HG03460 (cell line): ENCODE measurements around the gene ZNF275.
"Not testable (repeated sequence)": the region's sequence is repeated elsewhere in the genome, so short reads cannot be mapped to it uniquely, and the experiment has no call there.

ENCODE experiments used
- ATAC-seq: cut with Tn5 transposase; IDR thresholded peaks from one replicate; pipeline ENCODE4 v1.9.1; 2021; ENCODE audit not compliant: unreplicated experiment

The ZNF275 gene

DNA sequence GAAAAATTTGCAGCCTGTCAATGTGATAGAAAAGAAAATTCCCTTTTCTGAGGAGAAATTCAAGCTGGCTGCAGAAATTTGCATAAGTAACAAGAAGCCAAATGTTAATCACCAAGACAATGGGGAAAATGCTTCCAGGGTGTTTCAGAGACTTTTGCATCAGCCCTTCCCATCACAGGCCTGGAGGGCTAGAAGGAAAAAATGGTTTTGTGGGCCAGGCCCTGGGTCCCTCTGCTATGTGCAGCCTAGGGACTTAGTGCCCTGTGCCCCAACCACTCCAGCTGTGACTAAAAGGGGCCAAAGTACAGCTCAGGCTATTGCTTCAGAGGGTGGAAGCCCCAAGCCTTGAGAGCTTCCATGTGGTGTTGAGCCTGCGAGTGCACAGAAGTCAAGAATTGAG is 23.9 kb downstream of the ZNF275 start:
- no peak for ATAC-seq

DNA sequence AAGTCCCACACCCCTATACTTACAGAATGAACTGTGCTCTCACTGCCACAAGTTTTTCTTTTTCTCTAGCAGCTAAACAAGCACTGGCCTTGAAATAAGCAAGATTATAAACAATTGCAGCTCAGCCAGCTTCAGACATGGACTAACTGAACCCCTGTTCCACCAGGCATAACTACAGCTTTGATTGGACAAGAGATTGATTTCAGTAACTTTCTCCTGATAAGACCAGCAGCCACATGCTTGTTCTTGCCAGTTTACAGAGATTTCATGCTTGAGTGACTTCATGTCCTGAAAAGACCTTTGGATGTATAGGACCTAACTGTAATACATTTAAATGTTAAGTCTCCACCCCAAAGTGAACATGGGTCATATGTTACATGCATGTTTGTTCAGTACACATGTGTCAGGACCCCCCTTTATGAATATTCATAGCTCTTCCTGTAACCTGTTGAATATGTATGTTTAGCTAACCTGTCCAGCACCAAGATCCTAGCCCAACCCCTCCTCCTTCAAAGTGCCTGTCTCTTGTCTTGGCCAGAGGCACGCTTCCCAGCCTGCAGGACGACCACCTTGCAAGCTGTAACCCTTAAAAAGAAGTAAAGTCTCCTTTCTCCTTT is 27.9 kb downstream of the ZNF275 start:
- ATAC-seq = no peak

DNA sequence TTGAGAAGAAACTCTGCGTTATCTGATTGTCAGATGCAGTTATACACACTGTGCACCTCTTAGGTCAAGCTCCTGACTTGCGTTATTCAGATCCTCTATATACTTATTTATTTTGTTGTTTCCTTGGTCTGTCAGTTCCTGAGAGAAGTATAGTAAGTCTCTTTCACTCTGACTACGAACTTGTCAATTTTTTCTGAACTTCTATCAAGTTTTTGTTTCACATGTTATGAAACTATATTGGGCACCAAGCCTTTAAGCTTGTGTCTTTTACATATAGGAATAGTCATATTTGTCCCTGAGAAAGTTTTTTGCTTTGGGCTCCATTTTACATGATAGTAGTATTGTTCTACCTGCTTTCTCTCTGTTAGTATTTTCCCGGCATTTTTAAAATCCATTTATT is 31.7 kb downstream of the ZNF275 start:
- no peak for ATAC-seq

DNA sequence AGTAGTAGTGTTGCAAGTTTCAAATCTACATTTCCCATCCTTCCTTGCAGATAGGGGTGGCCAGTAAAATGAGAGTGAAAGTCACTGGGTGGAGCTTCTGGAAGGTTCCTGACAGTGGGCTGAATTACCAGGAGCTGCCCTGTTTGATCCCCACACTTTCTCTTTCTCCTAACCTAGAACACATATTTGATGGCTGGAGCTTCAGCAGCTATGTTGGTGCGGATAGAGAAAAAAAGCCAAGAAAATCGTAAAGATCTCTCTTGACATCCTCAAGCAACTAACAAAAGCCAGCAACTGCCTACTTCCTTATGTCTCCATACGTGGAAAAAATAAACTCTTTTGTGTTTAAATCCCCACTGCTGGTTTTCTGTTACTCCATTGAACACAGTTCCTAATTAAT is 32.2 kb downstream of the ZNF275 start:
- ATAC-seq = no peak

DNA sequence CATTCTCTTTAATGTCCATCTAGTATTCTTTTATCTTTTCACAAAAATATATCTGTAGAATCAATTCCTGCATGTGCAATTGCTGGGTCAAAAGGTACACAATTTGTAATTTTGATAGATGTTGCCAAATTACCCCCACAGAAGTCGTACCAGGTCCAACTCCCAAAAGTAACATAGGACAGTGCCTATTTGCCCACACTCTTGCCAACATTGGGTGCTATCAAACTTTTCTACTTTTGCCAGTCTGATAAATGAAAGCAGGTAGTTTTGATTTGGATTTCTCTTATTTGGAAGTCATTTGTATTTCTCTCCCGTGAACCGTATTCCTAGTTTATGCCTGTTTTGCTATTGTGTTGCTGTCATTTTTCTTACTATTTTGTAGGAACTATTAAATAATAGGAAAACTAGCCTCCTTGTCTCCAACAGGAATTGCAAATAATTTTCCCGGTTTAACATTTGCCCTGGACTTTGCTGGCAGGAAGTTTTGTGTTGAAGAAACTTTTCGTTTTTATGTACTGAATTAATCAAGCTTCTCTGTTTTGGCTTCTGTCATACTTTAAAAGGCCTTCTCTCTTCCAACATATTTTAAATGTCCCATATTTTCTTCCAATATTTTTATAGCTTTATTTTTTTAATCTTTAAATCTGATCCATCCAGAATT is 33.1 kb downstream of the ZNF275 start:
- ATAC-seq = no peak

DNA sequence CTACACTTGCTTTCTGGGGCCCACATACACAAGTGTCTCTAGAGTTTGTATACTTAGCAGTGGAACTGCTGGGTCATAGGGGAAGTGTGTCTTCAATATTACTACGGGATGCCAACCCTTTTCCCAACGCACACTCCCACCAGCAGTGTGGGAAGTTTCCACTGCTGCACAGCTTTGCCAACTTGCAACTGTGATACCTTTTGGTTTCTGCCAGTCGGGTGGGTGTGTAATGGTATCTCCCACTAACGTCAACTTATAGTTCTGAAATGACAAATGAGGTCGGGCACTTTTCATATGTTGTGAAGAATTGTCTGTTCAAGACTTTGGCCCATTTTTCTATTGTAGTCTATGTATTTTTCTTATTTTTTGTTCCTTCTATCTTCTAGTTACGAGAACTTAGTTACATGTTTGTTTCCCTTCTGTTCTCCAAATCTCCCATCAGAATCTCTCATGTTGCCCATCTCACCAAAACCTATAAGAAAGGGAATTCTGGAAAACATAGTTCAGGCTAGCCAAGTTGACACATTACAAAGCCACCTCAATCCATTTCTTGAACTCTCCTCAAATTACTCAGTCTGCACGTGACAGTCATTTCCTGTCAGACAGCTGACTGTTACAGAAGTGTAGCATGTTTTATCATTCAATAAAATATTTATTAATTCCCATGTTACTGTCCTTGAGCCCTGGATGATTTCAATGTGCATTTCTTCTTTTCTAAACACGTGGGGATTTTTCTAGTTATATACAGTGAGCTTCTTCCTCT is 36.5 kb downstream of the ZNF275 start:
- no peak for ATAC-seq

DNA sequence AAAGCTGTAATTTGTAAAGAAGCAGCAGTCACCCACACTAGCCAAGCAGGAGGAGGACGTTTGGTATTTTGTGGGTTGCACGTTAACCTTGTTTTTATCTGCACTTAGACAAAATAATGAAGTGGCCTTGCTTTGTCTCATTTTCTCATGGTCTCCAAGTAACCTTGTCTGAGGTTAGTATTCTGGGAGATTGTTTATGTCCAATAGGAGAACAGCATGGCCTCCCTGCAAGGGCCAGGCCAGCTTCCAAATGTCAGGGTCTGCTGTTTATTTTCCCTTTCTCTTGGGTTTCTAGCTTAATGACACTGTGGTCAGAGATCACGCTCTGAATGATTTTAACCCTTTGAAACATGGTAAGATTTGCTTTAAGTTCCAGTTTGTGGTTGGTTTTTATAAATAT is 37.3 kb downstream of the ZNF275 start:
- ATAC-seq = no peak

DNA sequence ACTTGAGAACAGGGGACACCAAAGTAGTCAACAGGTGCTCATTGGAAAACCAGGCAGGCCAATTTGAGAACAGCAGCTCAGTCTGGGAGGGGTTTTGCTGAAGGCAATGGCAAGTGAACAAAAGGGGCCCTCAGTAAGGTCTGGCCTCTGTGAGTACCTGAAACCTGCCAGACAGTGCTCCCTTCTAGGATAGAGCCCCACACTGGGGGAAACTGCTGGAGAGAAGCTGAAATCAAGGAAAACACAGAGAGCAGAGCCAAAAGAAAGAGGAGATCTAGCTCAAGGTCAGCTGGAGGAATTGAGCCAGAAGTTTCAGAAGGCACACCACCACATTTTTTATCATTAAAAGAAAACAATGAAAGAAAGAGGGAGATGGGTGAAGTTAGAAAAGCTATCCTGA is 39.0 kb downstream of the ZNF275 start:
- ATAC-seq = no peak

DNA sequence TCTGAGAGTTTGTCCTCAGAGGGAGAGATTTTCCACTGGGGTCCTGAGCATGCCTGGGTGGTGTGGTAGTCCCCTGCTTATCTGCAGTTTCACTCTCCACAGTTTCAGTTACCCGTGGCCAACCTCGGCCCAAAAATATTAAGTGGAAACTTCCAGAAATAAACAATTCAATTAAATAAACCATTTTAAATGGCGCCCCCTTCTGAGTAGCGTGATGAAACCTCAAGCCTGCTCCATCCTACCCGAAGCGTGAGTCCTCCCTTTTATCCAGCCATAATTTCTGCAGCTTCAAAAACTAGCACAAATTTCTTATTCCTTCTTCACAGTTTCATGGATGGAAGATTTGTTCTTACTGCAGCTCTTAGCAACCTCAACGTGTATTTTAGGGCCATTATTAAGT is 40.5 kb downstream of the ZNF275 start:
- ATAC-seq = no peak

DNA sequence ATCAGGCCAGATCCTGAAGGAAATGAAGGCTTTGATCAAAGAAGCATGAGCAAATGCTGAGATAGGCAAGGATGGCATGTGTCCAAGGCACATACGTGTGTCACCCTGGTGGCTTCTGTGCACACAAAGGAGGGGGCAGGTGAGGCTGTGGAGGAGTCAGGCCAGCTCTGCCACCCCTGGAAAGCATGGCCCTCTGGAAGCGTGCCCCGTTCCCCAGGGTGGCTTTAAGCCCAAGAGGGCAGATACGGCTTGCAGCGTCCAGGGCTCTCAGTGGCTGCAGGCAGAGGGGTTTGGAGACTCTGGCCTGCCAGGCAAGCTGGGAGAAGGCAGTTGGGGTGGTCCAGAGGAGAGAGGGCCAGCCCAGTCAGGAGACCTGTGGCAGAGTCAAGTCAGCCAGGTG is 41.6 kb downstream of the ZNF275 start:
- ATAC-seq = no peak

DNA sequence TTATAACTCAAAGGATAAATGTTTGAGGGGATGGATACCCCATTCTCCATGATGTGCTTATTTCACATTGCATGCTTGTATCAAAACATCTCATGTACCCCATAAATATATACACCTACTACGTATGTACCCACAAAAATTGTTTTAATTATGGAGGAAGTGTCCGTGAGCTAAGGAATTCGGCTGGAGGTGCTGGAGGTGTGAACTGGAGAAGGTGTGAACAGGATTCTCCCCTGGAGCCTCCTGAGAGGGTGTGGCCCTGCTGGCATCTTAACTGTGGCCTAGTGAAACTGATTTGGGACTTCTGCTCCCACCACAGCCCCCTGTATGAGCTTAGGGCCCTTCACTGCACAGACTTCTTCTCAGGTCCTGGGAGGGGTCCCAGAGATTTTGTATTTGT is 43.8 kb downstream of the ZNF275 start:
- no peak for ATAC-seq

DNA sequence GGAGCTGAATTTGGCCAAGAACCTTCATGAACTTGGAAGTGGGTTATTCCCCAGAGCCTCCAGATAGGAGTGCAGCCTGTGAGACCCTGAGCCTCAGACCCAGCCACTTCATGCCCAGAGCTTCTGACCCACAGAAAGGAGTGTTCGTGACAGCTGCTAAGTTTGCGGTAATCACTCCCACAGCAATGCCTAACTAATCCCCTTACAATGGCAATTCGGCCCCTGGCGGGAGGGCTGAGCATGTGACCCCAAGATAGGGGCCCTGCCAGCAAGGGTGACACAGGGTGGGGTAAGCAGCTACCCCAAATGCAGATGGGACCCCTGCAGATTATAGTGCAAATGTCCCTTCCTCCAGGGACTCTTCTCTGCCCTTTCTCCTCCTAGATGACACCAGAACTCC is 44.7 kb downstream of the ZNF275 start:
- ATAC-seq = no peak

DNA sequence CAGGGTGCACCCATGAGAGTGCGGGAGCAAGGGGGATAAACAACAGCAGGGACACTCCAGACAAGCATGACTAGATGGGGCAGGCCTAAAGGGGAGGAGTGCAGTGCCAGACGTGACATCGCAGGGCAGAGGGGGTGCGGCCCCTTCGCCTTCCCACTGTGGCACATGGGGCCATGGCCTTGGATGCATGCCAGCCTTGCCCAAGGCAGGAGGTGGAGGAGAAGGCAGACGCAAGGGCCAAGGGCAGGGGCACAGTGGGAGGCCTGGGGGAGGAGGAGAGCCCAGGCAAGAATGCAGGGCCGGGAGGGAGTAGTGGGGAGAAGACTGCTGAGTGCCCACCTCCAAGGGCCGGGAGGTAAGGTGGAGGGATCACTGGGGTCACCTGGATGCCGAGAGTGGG is 45.6 kb downstream of the ZNF275 start:
- no peak for ATAC-seq

DNA sequence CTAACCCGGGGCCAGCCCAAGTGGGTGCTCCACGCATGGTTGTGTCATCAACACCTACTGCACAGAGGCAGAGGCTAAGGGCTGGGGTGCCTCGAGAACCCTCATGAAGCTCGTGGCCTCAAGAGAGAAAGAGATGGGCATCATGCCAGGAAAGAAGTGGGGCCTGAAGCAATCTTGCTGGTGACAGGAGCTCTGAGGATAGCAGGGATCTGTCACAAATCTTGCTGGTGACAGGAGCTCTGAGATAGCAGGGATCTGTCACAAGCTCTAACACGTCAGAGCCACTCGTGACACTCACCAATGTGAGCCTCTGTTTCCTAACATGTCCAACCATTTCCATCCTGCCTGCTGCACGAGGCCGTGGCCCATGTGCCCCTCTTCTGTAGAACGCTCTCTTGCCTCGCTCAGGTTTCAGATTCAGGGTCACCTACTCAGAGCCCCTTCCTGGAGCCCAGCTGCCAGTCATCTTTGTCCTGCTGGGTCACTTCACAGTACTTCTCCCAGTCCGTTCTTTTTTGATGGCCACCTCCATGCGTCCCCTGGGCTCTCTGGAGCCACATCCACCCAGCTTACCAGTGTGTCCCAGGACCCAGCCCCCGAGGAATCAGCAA is 46.1 kb downstream of the ZNF275 start:
- ATAC-seq = no peak

DNA sequence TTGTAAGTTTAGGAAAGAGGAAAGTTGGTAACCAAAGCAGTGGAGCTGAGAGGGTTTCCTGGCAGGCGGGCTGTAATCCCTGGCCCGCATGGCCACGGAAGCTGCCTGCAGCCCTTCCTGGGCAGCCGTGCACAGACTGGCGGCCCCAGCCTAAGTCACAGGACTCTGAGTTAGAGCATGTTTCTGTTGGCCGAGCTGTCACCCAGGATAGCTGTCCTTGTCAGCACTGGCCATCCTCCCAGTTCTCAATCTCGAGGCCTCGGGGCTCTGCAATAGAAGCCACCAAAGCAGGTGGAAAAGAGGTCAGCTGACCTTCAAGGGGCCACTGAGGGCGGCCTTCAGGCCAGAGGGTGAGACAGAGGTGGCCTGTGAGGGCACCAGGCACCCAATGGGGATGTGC is 46.7 kb downstream of the ZNF275 start:
- no peak for ATAC-seq

DNA sequence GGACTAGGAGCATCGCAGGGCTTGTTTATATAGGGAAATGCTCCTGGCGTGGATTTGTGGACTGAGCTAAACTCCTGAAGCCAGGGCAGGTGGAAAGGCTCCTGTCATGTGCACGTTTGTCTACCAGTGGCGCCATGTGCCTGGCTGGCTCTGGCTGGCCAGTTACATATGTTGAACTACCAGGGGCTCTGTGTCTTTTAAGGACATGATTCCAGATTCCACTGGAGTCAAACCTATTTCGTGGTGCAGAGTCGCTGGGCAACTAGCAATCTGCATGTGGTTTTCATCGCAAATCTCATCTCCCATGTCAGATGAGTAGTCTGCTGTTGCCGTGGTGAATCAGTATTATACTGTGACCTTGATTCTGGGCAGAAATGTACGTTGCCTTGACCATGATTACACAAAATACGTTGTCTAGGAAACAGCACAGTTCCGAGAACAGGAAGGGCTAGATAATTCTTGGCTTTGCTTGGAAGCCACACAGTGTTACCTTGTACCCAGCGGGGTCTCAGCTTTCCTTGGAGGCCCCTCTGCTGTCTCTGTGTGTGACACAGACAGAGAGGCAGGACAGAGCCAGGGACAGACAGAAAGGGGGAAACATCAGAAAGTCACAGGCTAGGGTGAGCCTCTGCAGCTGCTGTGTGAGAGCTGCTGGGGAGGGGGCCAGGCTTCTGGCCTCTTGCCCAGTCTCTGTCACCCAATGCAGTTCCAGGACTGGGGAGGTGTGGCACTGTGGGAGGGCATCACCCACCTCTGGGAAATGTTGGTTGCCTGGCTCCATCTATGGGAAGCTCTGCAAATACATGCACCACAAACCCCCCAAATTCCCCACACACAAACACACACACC is 48.0 kb downstream of the ZNF275 start:
- no peak for ATAC-seq

DNA sequence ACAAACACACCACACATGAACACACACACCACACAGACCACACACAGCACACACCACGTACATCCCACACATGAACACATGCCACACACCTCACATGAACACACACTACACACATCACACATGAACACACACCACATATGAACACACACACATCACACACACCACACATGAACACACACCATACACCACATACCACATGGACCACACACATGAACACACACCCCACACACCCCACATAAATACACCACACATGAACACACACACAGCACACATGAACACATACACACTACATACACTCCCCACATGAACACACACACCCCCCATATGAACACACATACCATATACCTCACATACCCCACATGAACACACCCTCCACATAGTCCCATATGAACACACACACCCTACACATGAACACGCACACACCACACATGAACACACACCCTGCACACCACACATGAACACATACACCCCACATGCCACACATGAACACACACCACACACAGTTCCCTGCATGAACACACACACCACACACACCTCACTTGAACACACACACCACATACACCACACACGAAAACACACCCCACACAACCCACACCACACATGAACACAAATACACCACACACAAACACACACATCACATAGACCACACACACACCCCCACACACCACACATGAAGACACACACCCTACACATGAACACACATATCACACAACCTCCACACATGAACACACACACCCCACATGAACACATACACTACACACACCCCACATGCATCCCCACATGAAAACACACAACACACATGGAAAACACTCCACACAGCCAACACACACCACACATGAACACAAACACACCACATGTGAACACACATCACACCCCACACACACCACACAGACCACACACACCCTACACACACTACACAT is 48.9 kb downstream of the ZNF275 start:
- ATAC-seq = no peak

DNA sequence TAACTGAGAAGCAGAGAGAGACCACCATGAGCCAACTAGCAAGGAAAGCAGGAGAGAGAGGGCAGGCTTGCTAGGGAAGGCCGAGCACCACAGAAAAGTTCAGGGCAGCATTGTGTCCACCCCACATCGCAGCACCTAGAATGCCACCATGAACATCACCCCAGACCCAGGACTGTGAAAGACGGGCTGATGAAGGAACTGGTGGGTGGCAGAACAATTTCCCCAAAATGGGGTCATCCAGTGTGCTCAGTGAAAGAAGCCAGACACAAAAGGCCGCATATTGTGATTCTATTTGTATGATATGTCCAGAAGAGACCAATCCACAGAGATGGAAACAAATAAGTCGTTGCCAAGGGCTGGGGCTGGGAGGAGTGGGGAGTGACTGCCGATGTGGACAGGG is 50.4 kb downstream of the ZNF275 start:
- no peak for ATAC-seq

DNA sequence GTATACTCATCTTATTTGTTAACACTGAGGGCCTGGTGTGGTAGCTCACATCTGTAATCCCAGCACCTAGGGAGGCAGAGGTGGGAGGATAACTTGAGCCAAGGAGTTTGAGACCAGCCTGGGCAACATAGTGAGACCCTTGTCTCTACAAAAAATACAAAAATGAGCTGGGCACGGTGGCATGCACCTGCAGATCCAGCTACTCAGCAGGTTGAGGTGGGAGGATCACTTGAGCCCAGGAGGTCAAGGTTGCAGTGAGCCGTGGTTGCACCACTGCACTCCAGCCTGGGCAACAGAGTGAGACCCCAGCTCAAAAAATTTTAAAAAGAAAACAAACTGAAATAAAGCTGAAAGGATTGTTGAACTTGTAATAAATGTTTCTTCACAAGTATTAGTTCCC is 51.0 kb downstream of the ZNF275 start:
- not testable (repeated sequence) for ATAC-seq

DNA sequence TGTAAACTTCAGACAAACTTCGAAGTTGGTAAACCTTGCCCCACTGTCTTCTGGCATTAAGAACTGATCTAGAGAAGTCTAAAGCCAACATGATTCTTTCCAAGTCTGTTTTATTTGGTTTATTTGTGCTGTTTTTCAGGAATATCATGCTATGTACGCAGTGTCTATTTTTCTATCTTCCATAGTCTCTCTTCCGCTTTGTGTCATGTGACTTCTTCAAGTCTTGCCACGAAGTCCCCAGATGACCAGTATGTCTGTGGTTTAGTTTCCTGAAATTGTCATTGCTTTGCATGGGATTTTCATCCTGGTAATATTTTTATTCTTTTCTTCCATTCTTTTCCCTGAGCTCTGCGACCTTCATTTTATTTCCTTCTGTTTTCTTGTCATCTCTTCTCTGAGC is 52.1 kb downstream of the ZNF275 start:
- no peak for ATAC-seq
